ENCODE data around the gene MIEN1. TPM values are rescaled to one million over a fixed set of nuclear protein-coding genes. Genes with fewer than 3 reads are reported as not detected.

The MIEN1 gene
- total RNA-seq = 19.5 and 28.7 TPM in 2 replicates

DNA sequence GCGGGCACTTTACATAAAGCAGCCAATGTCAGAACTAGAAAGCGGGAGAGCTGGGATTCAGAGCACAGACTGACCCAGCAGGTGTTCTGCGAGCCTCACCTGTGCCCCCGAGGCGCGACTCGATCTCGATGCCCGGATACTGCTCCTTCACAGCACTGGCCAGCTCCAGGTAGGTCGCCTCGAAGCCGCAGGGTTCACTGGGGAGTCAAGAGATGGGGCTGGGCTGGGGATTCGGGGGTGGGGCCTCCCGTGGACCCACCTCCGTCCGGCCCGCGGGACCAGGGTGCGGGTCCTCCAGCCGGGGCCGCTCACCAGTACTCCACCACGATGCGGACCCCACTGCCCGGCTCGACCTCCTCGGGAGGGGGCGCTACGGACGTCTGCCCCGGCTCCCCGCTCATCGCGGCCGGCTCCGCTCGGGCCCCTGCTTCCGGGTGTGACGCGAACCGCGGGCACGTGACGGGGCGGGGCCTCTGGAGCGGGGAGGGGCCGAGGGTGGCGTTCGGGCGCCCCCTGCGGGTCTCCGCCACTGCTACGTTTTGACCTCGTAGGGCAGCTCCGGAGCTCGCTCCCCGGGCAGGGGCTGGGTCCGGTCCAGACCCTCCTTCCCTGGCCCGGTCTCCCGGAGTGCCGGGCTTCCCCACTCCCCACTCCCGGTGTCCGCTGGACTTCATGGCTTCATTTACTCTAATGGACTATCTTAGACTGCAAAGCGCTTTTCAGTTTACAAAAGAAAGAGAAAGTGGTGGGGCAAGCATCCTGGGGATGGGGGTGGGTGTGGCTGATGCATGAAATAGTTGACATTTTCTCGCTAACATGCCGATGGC is at the start of gene MIEN1:
Gene MIEN1 (minus strand): TSS at position 438 of the 827 bp plus-strand sequence. CDS start 37 bp downstream, at position 401.

DNA sequence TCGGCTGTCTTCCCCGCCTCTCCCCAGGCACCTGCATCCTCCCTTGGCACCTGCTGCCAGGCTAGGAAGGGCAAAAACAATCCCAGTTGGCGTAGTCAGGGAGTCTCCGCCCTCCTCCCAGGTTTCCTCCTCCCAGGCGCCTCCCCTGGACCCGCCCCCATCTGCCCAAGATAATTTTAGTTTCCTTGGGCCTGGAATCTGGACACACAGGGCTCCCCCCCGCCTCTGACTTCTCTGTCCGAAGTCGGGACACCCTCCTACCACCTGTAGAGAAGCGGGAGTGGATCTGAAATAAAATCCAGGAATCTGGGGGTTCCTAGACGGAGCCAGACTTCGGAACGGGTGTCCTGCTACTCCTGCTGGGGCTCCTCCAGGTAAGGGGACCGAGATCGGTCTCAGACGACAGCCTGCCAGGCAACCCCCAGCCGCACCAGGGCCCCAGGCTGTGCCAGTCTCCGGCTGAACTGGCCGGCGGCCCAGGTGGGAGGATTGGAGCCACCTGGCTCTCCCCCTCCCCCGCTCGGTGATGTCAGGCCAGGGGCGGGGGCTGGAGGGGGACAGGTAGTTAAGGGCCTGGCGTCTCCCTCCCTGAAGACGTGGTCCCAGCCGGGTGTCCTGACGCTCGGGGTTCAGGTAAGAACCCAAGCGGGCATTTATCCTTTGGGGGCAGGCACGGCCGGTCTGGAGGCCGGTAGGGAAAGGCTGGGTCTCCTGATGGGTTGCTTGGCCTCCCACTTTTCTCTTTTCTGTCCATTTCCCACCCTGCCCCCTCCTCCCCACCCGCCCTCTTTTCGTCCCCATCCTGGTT is 7.6 kb upstream of the MIEN1 start, which contains the start of gene GRB7:
Gene GRB7 (plus strand): TSS at position 179 of the 808 bp plus-strand sequence. CDS start 4,364 bp downstream, outside the sequence.

DNA sequence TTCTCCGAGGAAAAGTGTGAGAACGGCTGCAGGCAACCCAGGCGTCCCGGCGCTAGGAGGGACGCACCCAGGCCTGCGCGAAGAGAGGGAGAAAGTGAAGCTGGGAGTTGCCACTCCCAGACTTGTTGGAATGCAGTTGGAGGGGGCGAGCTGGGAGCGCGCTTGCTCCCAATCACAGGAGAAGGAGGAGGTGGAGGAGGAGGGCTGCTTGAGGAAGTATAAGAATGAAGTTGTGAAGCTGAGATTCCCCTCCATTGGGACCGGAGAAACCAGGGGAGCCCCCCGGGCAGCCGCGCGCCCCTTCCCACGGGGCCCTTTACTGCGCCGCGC is 30.5 kb downstream of the MIEN1 start, which contains the start of gene ERBB2:
Gene ERBB2 (plus strand): TSS at position 247 of the 330 bp plus-strand sequence. CDS start 175 bp downstream, outside the sequence.

GRCh38 chr17:39687546-39688474 is 42.5 kb downstream of the MIEN1 start, which contains the start of gene PGAP3:
PGAP3 (minus strand) TSS chr17:39688057; CDS start chr17:39688014, 43 bp downstream.

Small RNA genes lying within 50 kb of the gene (small RNA-seq; reads per million reads assigned to genes)
- gene MIR4728 (ENCODE audit: low replicate concordance) = not detected

Other genes with a start within 250 kb of the MIEN1 start
- not detected in 2 replicates for gene NEUROD2, start 122.6 kb downstream of the MIEN1 start, total RNA-seq
- not detected in 2 replicates for gene PPP1R1B, start 103.6 kb downstream of the MIEN1 start, total RNA-seq
- gene STARD3, start 93.4 kb downstream of the MIEN1 start, total RNA-seq = 32.2 and 44.2 TPM in 2 replicates
- 0.44 TPM in 1 of 2 replicates, not detected in the other for gene TCAP, start 65.2 kb downstream of the MIEN1 start, total RNA-seq
- not detected in 2 replicates for gene PNMT, start 62.1 kb downstream of the MIEN1 start, total RNA-seq
- 5.7 and 10.5 TPM in 2 replicates for gene PGAP3, start 42.5 kb downstream of the MIEN1 start, total RNA-seq
- gene ERBB2, start 30.5 kb downstream of the MIEN1 start, total RNA-seq = 25.5 and 34.6 TPM in 2 replicates
- gene GRB7, start 7.4 kb upstream of the MIEN1 start, total RNA-seq = 0.57 TPM in 1 of 2 replicates, not detected in the other
- not detected in 2 replicates for gene IKZF3, start 133.8 kb upstream of the MIEN1 start, total RNA-seq
- not detected in 2 replicates for gene ZPBP2, start 137.7 kb upstream of the MIEN1 start, total RNA-seq
- gene GSDMB, start 188.1 kb upstream of the MIEN1 start, total RNA-seq = 3.0 and 4.2 TPM in 2 replicates
- 38.5 and 47.5 TPM in 2 replicates for gene ORMDL3, start 197.1 kb upstream of the MIEN1 start, total RNA-seq
- not detected in 2 replicates for gene LRRC3C, start 197.2 kb upstream of the MIEN1 start, total RNA-seq
- not detected in 2 replicates for gene GSDMA, start 232.5 kb upstream of the MIEN1 start, total RNA-seq

Measured in placental pericyte (primary cell).